Hepatocyte (in vitro differentiated cells): ENCODE measurements around the gene IER5. TPM values are rescaled to one million over a fixed set of nuclear protein-coding genes. Genes with fewer than 3 reads are reported as not detected.

Source experiments
- DNase-seq: peaks from one replicate; pipeline ENCODE4 v3.0.0-alpha.2; 2016; ENCODE audit warnings: low spot score
- H2AFZ ChIP-seq: fragments of 200-600 bp; sonication (generic); 2 replicates; pipeline ENCODE4 v1.6.0; 2016; ENCODE audit warnings: antibody characterized with exemption, mild to moderate bottlenecking
- H3K27ac ChIP-seq: fragments of 200-600 bp; sonication (generic); 2 replicates; pipeline ENCODE4 v1.5.1; 2016; ENCODE audit warnings: mild to moderate bottlenecking
- H3K27me3 ChIP-seq: fragments of 200-600 bp; sonication (generic); 2 replicates; pipeline ENCODE4 v1.6.1; 2016
- H3K36me3 ChIP-seq: fragments of 200-600 bp; sonication (generic); replicated peaks from 2 replicates; pipeline ENCODE4 v1.5.1; 2016; ENCODE audit warnings: low read depth; ENCODE audit not compliant: insufficient read depth
- H3K4me1 ChIP-seq: fragments of 200-600 bp; sonication (generic); 2 replicates; pipeline ENCODE4 v1.5.1; 2016; ENCODE audit warnings: mild to moderate bottlenecking, moderate library complexity; ENCODE audit not compliant: insufficient read depth
- H3K4me2 ChIP-seq: fragments of 200-600 bp; sonication (generic); 2 replicates; pipeline ENCODE4 v1.6.0; 2016
- H3K4me3 ChIP-seq: fragments of 200-600 bp; sonication (generic); 2 replicates; pipeline ENCODE4 v1.5.1; 2016; ENCODE audit warnings: mild to moderate bottlenecking
- H3K79me2 ChIP-seq: fragments of 200-600 bp; sonication (generic); 2 replicates; pipeline ENCODE4 v1.6.0; 2017; ENCODE audit warnings: mild to moderate bottlenecking
- H3K9me2 ChIP-seq: fragments of 200-600 bp; sonication (generic); replicated peaks from 2 replicates; pipeline ENCODE4 v1.6.0; 2017; ENCODE audit warnings: mild to moderate bottlenecking; ENCODE audit not compliant: insufficient read depth
- H3K9me3 ChIP-seq: fragments of 200-600 bp; sonication (generic); 2 replicates; pipeline ENCODE4 v1.5.1; 2016; ENCODE audit warnings: low read depth, mild to moderate bottlenecking
- H4K20me1 ChIP-seq: fragments of 200-600 bp; sonication (generic); 2 replicates; pipeline ENCODE4 v1.6.0; 2016; ENCODE audit warnings: mild to moderate bottlenecking; ENCODE audit not compliant: insufficient read depth, poor library complexity, severe bottlenecking
- EZH2 ChIP-seq: fragments of 200-600 bp; sonication (generic); IDR thresholded peaks from 2 replicates; pipeline ENCODE4 v1.6.1; 2016; ENCODE audit warnings: antibody characterized with exemption, mild to moderate bottlenecking, borderline replicate concordance
- EZH2phosphoT487 ChIP-seq: fragments of 200-600 bp; sonication (generic); IDR thresholded peaks from one replicate; pipeline ENCODE4 v1.6.1; 2018; ENCODE audit warnings: antibody characterized with exemption, mild to moderate bottlenecking, low read depth, moderate library complexity; ENCODE audit not compliant: unreplicated experiment, severe bottlenecking
- WGBS: methylation state at CpG from one replicate; pipeline ENCODE4 v1.1.6; 2016; ENCODE audit warnings: low lambda C conversion rate; ENCODE audit errors: missing lambda C conversion rate; 5-methylcytosine and 5-hydroxymethylcytosine counted together
- polyA plus RNA-seq: library from polyadenylated mRNA; unstranded; fragments of >200 nt; fragmentation: Nextera tagmentation; extraction: Ambion mirVana; gene quantifications from 2 replicates; pipeline ENCODE4 v1.2.1, GENCODE V29; 2016
- total RNA-seq: library from RNA; depleted of rRNA; stranded (reverse); fragments of >200 nt; gene quantifications from 2 replicates; pipeline ENCODE4 v1.2.3, GENCODE V29; 2014
- TF ChIP-seq, protein P1 (sequence below): fragments of 200-600 bp; sonication (generic); IDR thresholded peaks from 2 replicates; pipeline ENCODE4 v1.5.1; 2016; ENCODE audit warnings: antibody characterized with exemption, mild to moderate bottlenecking; ENCODE audit not compliant: poor library complexity

IER5 gene
- total and polyA plus RNA-seq, 2 experiments from 2014 or later = 16.6 to 23.1 TPM

DNA sequence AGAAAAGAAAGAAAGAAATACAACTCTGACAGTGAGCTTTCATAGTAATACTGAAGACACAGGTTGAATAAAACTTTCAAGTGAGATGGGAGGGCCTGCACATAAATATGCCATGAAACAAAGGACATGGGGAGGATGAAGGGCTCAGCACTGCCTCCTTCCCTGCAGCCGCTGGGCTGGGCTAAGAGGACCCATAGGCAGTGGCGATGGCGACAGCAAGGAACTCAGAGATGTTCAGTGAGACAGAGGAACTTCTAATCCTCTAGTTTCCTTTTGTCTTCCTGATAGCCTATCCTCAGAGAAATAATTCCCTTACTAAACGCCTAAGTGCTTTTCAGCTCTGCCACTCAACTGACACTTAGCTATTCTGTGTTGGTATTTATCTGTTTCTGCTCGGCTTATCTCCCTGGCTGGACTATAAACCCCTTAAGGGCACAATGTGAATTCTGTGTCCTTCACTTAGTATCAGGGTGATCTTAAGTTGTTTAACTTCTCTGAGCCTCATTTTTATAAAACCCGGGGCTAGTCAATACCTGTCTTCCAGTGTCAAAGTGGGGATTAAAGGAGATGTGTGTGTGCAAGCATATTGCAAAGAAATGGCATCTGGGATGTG lies 24.4 kb upstream of the IER5 start:
- H3K4me1 ChIP-seq = peaks cover 4% of the 10 kb centered on the region
- peak overlapping the region; percentile 42 for H3K4me2 ChIP-seq
- H3K27me3 ChIP-seq = no peaks in the 10 kb centered on the region
- H2AFZ ChIP-seq = no peak overlapping the region
- no peak overlapping the region for H3K4me3 ChIP-seq
- H3K9me3 ChIP-seq = no peaks in the 10 kb centered on the region
- no peaks in the 10 kb centered on the region for H3K79me2 ChIP-seq
- peak overlapping the region; percentile 2 for H3K27ac ChIP-seq
- H3K9me2 ChIP-seq = no peaks in the 10 kb centered on the region
- whole genome bisulfite sequencing = 22% methylated on average over 6 of the region's 6 CpGs
- TF ChIP-seq EZH2 = no peak
- TF ChIP-seq, protein P1, sequence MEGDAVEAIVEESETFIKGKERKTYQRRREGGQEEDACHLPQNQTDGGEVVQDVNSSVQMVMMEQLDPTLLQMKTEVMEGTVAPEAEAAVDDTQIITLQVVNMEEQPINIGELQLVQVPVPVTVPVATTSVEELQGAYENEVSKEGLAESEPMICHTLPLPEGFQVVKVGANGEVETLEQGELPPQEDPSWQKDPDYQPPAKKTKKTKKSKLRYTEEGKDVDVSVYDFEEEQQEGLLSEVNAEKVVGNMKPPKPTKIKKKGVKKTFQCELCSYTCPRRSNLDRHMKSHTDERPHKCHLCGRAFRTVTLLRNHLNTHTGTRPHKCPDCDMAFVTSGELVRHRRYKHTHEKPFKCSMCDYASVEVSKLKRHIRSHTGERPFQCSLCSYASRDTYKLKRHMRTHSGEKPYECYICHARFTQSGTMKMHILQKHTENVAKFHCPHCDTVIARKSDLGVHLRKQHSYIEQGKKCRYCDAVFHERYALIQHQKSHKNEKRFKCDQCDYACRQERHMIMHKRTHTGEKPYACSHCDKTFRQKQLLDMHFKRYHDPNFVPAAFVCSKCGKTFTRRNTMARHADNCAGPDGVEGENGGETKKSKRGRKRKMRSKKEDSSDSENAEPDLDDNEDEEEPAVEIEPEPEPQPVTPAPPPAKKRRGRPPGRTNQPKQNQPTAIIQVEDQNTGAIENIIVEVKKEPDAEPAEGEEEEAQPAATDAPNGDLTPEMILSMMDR = no peak
- no peak for TF ChIP-seq EZH2phosphoT487
- no peaks in the 10 kb centered on the region for H4K20me1 ChIP-seq
- H3K36me3 ChIP-seq = no peaks in the 10 kb centered on the region
- DNase-seq = no peak

GRCh38 chr1:181064702-181065101 lies 23.8 kb upstream of the IER5 start:
- H3K4me2 ChIP-seq = peak overlapping the region; percentile 42
- no peak overlapping the region for H3K4me3 ChIP-seq
- TF ChIP-seq EZH2 (no peak), EZH2phosphoT487 (no peak)
- TF ChIP-seq, protein P1 = no peak
- no peak overlapping the region for H2AFZ ChIP-seq
- no peaks in the 10 kb centered on the region for H4K20me1 ChIP-seq
- H3K4me1 ChIP-seq = peaks cover 4% of the 10 kb centered on the region
- no peak for DNase-seq
- H3K36me3 ChIP-seq = no peaks in the 10 kb centered on the region
- H3K27ac ChIP-seq = no peak overlapping the region
- no peaks in the 10 kb centered on the region for H3K9me3 ChIP-seq
- H3K9me2 ChIP-seq = no peaks in the 10 kb centered on the region
- no peaks in the 10 kb centered on the region for H3K79me2 ChIP-seq
- H3K27me3 ChIP-seq = no peaks in the 10 kb centered on the region
- WGBS = 52% methylated on average over 1 of the region's 1 CpG

DNA sequence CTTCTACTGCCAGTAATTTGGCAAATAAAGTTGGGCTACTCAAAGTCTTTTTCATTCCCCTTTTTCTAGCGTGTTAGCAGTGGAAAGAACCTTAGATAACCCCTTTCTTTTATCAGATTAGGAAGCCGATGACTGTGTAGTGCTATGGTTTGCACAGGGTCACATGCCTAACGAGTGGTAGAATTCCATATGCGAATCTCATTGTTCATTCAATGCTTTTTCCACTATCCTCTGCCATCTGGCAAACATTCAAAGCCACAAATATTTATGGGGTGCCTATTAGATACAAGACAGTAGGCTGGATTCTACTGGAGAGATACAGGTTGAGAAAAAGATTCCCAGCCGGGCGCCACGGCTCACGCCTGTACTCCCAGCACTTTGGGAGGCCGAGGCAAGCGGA lies 14.9 kb upstream of the IER5 start:
- H2AFZ ChIP-seq = no peak overlapping the region
- H3K27me3 ChIP-seq = no peaks in the 10 kb centered on the region
- no peak overlapping the region for H3K4me3 ChIP-seq
- H3K4me2 ChIP-seq = no peak overlapping the region
- H3K36me3 ChIP-seq = no peaks in the 10 kb centered on the region
- H4K20me1 ChIP-seq = no peaks in the 10 kb centered on the region
- no peak overlapping the region for H3K27ac ChIP-seq
- WGBS = 57% methylated on average over 9 of the region's 10 CpGs
- no peaks in the 10 kb centered on the region for H3K79me2 ChIP-seq
- DNase-seq = peak; percentile 46
- TF ChIP-seq, protein P1 = no peak
- TF ChIP-seq EZH2 = no peak
- TF ChIP-seq EZH2phosphoT487 = no peak
- no peaks in the 10 kb centered on the region for H3K4me1 ChIP-seq
- H3K9me2 ChIP-seq = no peaks in the 10 kb centered on the region
- no peaks in the 10 kb centered on the region for H3K9me3 ChIP-seq
